Transverse colon (tissue), 4 donors: ENCODE results near the gene RBFOX1.

ENCODE experiments used
- CTCF ChIP-seq, 5 experiments: fragments of 200-600 bp in 3 of 5; fragments of 450-650 bp in 2 of 5; sonication (generic) in 3 of 5; IDR thresholded peaks; 1 replicate in 2 of 5; 2 replicates in 3 of 5; pipeline ENCODE4 v1.5.1; 2016 to 2017; ENCODE audit warnings: antibody characterized with exemption in 5 of 5, inconsistent platforms in 3 of 5, mild to moderate bottlenecking in 2 of 5, moderate library complexity in 1 of 5
- POLR2A ChIP-seq: fragments of 450-650 bp; IDR thresholded peaks from one replicate; pipeline ENCODE4 v1.6.1; 2016; ENCODE audit warnings: antibody characterized with exemption, mild to moderate bottlenecking, moderate library complexity
- POLR2AphosphoS5 ChIP-seq, 3 donors: sonication (generic); formaldehyde crosslinking; IDR thresholded peaks; one replicate each; pipeline ENCODE4 v1.6.1; 2016; ENCODE audit warnings: antibody characterized with exemption in 3 of 3

- TF ChIP-seq CTCF (IDR thresholded peaks at IDR 0.05) (no peak), POLR2A (no peak), POLR2AphosphoS5 (IDR thresholded peaks at IDR 0.05) (no peak)
Measured at GRCh38 chr16:7351610-7352510, 19.2 kb downstream of the RBFOX1 start.
